Upper lobe of left lung (tissue), 6 donors: ENCODE data around the gene BMPR1B. TPM values are rescaled to one million over a fixed set of nuclear protein-coding genes. Genes with fewer than 3 reads are reported as not detected.

Experiments
- ATAC-seq, 2 donors: fragments of 200-7000 bp; cut with Tn5 transposase; one replicate each; pipeline ENCODE4 v1.9.1; 2022; ENCODE audit warnings: mild to moderate bottlenecking in 2 of 2, moderate library complexity in 2 of 2; ENCODE audit not compliant: low FRiP score in 2 of 2
- DNase-seq, 2 donors: peaks; one replicate each; pipeline ENCODE4 v3.0.0-alpha.2; 2019 to 2020
- H3K27ac ChIP-seq, 4 donors: fragments of 200-600 bp; sonication (generic); one replicate each; pipeline ENCODE4 v1.5.1; 2016 to 2019
- H3K27me3 ChIP-seq, 4 donors: fragments of 200-600 bp; sonication (generic); one replicate each; pipeline ENCODE4 v1.5.1; 2017 to 2019
- H3K36me3 ChIP-seq, 4 donors: fragments of 200-600 bp; sonication (generic); one replicate each; pipeline ENCODE4 v1.5.1; 2016 to 2019
- H3K4me1 ChIP-seq, 4 donors: fragments of 200-600 bp; sonication (generic); one replicate each; pipeline ENCODE4 v1.5.1; 2018 to 2019
- H3K4me3 ChIP-seq, 4 donors: fragments of 200-600 bp; sonication (generic); one replicate each; pipeline ENCODE4 v1.5.1; 2017 to 2019; ENCODE audit warnings: mild to moderate bottlenecking in 2 of 4, moderate library complexity in 1 of 4
- H3K9me3 ChIP-seq, 4 donors: fragments of 200-600 bp; sonication (generic); one replicate each; pipeline ENCODE4 v1.5.1; 2018 to 2019
- EP300 ChIP-seq, 4 donors: sonication (generic); formaldehyde crosslinking; IDR thresholded peaks; one replicate each; pipeline ENCODE4 v1.5.1; 2017; ENCODE audit warnings: antibody characterized with exemption in 4 of 4, control low read depth in 2 of 4
- POLR2A ChIP-seq, 4 donors: fragments of 450-650 bp; IDR thresholded peaks; one replicate each; pipeline ENCODE4 v1.5.1; 2016 to 2017; ENCODE audit warnings: antibody characterized with exemption in 4 of 4, mild to moderate bottlenecking in 2 of 4
- POLR2AphosphoS5 ChIP-seq, 2 donors: sonication (generic); formaldehyde crosslinking; IDR thresholded peaks; one replicate each; pipeline ENCODE4 v1.5.1; 2017; ENCODE audit warnings: antibody characterized with exemption in 2 of 2
- WGBS, 2 donors: methylation state at CpG; one replicate each; pipeline ENCODE4 v1.1.5; 2017 to 2018; 5-methylcytosine and 5-hydroxymethylcytosine counted together
- total RNA-seq, 6 donors: library from RNA; depleted of rRNA in 4 of 6; stranded (reverse); fragments of >200 nt in 4 of 6; gene quantifications; one replicate each; pipeline versions ENCODE4 v1.1.0 to v1.2.1, GENCODE V29; 2016 to 2021
- TF ChIP-seq, protein P1 (sequence below), 6 experiments: fragments of 450-650 bp in 4 of 6; fragments of 200-600 bp in 2 of 6; sonication (generic) in 2 of 6; IDR thresholded peaks; one replicate each; pipeline ENCODE4 v1.5.1; 2016 to 2019; ENCODE audit warnings: antibody characterized with exemption in 6 of 6
- donor health status: DM: no; HTN: no; CAD: no; lungs with moderate emphysema.
- donor health status: DM: no; HTN: yes; CAD: no; lungs with severe emphysema.

The BMPR1B gene
- total RNA-seq, 6 donors from 2014 or later: 0.78 to 7.7 (median 3.5) TPM

GRCh38 chr4:95087657-95088455, 330.1 kb downstream of the BMPR1B start:
- TF ChIP-seq POLR2AphosphoS5 (IDR thresholded peaks at IDR 0.05): no peak
- no peak for TF ChIP-seq POLR2A (IDR thresholded peaks at IDR 0.05)
- TF ChIP-seq EP300 (IDR thresholded peaks at IDR 0.05): no peak
- TF ChIP-seq, protein P1, sequence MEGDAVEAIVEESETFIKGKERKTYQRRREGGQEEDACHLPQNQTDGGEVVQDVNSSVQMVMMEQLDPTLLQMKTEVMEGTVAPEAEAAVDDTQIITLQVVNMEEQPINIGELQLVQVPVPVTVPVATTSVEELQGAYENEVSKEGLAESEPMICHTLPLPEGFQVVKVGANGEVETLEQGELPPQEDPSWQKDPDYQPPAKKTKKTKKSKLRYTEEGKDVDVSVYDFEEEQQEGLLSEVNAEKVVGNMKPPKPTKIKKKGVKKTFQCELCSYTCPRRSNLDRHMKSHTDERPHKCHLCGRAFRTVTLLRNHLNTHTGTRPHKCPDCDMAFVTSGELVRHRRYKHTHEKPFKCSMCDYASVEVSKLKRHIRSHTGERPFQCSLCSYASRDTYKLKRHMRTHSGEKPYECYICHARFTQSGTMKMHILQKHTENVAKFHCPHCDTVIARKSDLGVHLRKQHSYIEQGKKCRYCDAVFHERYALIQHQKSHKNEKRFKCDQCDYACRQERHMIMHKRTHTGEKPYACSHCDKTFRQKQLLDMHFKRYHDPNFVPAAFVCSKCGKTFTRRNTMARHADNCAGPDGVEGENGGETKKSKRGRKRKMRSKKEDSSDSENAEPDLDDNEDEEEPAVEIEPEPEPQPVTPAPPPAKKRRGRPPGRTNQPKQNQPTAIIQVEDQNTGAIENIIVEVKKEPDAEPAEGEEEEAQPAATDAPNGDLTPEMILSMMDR (IDR thresholded peaks at IDR 0.05): no peak
- H3K9me3 ChIP-seq: no peaks in the 10 kb centered on the region
- H3K4me1 ChIP-seq: no peaks in the 10 kb centered on the region
- no peaks in the 10 kb centered on the region for H3K27me3 ChIP-seq
- H3K4me3 ChIP-seq: no peak overlapping the region
- 50 to 64% methylated on average over 2 of the region's 2 CpGs for WGBS, 2 donors
- ATAC-seq (no peak), DNase-seq (no peak)
- H3K27ac ChIP-seq: peak overlapping the region in 1 of 4 donors; percentile 9
- H3K36me3 ChIP-seq: no peaks in the 10 kb centered on the region

DNA sequence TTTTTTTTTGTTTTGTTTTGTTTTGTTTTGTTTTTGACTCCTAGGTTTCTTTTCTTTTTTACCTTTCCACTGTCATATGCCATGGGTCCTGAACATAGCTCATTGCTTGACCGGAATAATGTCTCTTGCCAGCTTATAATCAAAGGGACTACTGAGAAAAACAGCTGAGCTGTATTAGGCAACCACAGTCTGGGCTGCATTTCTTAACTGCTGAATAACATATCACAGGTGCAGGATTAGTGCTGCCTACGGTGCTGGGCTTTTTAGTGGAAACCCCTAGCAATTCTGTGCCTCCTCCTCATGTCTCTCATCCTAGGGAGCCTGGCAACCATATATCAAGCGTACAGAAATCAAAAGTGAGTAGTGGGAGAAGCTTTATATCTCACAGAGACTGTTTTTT, 333.5 kb downstream of the BMPR1B start:
- H3K4me3 ChIP-seq: no peak overlapping the region
- 61 to 75% methylated on average over 3 of the region's 3 CpGs for WGBS, 2 donors
- no peaks in the 10 kb centered on the region for H3K9me3 ChIP-seq
- TF ChIP-seq EP300 (IDR thresholded peaks at IDR 0.05) (no peak), POLR2A (IDR thresholded peaks at IDR 0.05) (no peak), POLR2AphosphoS5 (IDR thresholded peaks at IDR 0.05) (no peak)
- TF ChIP-seq, protein P1 (IDR thresholded peaks at IDR 0.05): no peak
- DNase-seq (no peak), ATAC-seq (no peak)
- no peaks in the 10 kb centered on the region for H3K4me1 ChIP-seq
- H3K27me3 ChIP-seq: no peaks in the 10 kb centered on the region
- H3K27ac ChIP-seq: no peak overlapping the region
- no peaks in the 10 kb centered on the region for H3K36me3 ChIP-seq

DNA sequence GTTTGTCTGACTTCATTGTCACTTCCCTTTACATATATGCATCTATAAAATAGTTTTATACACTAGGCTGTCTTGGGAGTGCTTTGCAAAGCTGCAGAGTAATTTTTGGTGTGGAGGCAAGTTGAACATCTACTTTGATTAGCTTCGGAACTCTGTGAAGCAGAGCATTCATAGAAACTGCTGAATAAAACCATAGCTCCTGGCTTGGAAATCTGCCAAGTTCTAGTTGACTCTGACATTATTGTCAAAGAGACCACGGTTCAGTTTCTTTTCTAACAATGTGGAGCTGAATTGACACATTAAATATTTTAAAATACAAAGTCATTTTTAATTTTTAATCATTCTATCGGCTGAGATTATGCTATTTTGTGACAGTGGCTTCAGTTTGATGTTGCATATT, 335.0 kb downstream of the BMPR1B start:
- Histone ChIP-seq H3K27ac (no peak overlapping the region), H3K9me3 (no peaks in the 10 kb centered on the region), H3K4me1 (no peaks in the 10 kb centered on the region), H3K4me3 (no peak overlapping the region), H3K27me3 (no peaks in the 10 kb centered on the region), H3K36me3 (no peaks in the 10 kb centered on the region)
- no peak for ATAC-seq
- no peak for DNase-seq
- WGBS, 2 donors: 29 to 32% methylated on average over 3 of the region's 3 CpGs
- TF ChIP-seq POLR2AphosphoS5 (IDR thresholded peaks at IDR 0.05) (no peak), EP300 (IDR thresholded peaks at IDR 0.05) (no peak), POLR2A (IDR thresholded peaks at IDR 0.05) (no peak)
- TF ChIP-seq, protein P1 (IDR thresholded peaks at IDR 0.05): no peak

- Histone ChIP-seq H3K9me3 (no peaks in the 10 kb centered on the region), H3K36me3 (no peaks in the 10 kb centered on the region), H3K4me1 (no peaks in the 10 kb centered on the region), H3K4me3 (no peak overlapping the region), H3K27ac (no peak overlapping the region), H3K27me3 (no peaks in the 10 kb centered on the region)
- no peak for ATAC-seq
- WGBS, 2 donors: 91 to 92% methylated on average over 2 of the region's 2 CpGs
- TF ChIP-seq POLR2AphosphoS5 (IDR thresholded peaks at IDR 0.05) (no peak), POLR2A (IDR thresholded peaks at IDR 0.05) (no peak), EP300 (IDR thresholded peaks at IDR 0.05) (no peak)
- TF ChIP-seq, protein P1 (IDR thresholded peaks at IDR 0.05): no peak
- DNase-seq: no peak
Measured at GRCh38 chr4:95093460-95093859, 335.7 kb downstream of the BMPR1B start.
